CD14-positive monocyte (primary cell): ENCODE data around the gene TMEM59L. TPM values are rescaled to one million over a fixed set of nuclear protein-coding genes. Genes with fewer than 3 reads are reported as not detected.

Experiments used
- DNase-seq, 3 donors: peaks; one replicate each; pipeline ENCODE4 v3.0.0-alpha.2; 2011 to 2022
- H2AFZ ChIP-seq: 2 replicates; pipeline ENCODE4 v1.6.0; 2012; ENCODE audit warnings: mild to moderate bottlenecking, low read depth, low read length, inconsistent platforms; ENCODE audit not compliant: insufficient read depth, poor library complexity, severe bottlenecking
- H3K27ac ChIP-seq, 2 donors: 1 replicate in 1 of 2; 2 replicates in 1 of 2; pipeline ENCODE4 v1.5.1; 2012 to 2013; ENCODE audit warnings: low read length in 2 of 2, control low read depth in 1 of 2, inconsistent platforms in 1 of 2, low read depth in 1 of 2, mild to moderate bottlenecking in 1 of 2
- H3K27me3 ChIP-seq, 2 donors: one replicate each; pipeline versions ENCODE4 v1.6.0 to v1.6.1; 2011 to 2013; ENCODE audit warnings: low read length in 2 of 2; ENCODE audit not compliant: control insufficient read depth in 2 of 2, insufficient read depth in 2 of 2
- H3K36me3 ChIP-seq, 2 donors: replicated peaks in 1 of 2; 1 replicate in 1 of 2; 2 replicates in 1 of 2; pipeline versions ENCODE4 v1.5.1 to v1.6.1; 2012 to 2013; ENCODE audit warnings: low read length in 2 of 2, control low read depth in 1 of 2, inconsistent platforms in 1 of 2, mild to moderate bottlenecking in 1 of 2; ENCODE audit not compliant: insufficient read depth in 2 of 2, control insufficient read depth in 1 of 2
- H3K4me1 ChIP-seq, 2 donors: 1 replicate in 1 of 2; 2 replicates in 1 of 2; pipeline versions ENCODE4 v1.5.1 to v1.6.1; 2012 to 2013; ENCODE audit warnings: low read length in 2 of 2, control low read depth in 1 of 2, inconsistent platforms in 1 of 2, mild to moderate bottlenecking in 1 of 2, moderate library complexity in 1 of 2; ENCODE audit not compliant: insufficient read depth in 2 of 2, control insufficient read depth in 1 of 2
- H3K4me2 ChIP-seq: replicated peaks from 2 replicates; pipeline ENCODE3; 2012; ENCODE audit warnings: low read length, moderate library complexity, mild to moderate bottlenecking; ENCODE audit not compliant: poor library complexity, severe bottlenecking; ENCODE audit errors: extremely low read depth
- H3K4me3 ChIP-seq, 3 experiments: fragments of 200-600 bp in 1 of 3; sonication (generic) in 1 of 3; replicated peaks in 1 of 3; 1 replicate in 2 of 3; 2 replicates in 1 of 3; pipeline ENCODE4 v1.5.1; 2011 to 2013; ENCODE audit warnings: low read length in 3 of 3, mild to moderate bottlenecking in 3 of 3, control low read depth in 2 of 3, low read depth in 2 of 3, inconsistent platforms in 1 of 3, moderate library complexity in 1 of 3
- H3K79me2 ChIP-seq: 2 replicates; pipeline ENCODE4 v1.6.0; 2012; ENCODE audit warnings: mild to moderate bottlenecking, control low read depth, inconsistent platforms, low read length, moderate library complexity; ENCODE audit not compliant: insufficient read depth
- H3K9ac ChIP-seq: 2 replicates; pipeline ENCODE4 v1.6.0; 2017; ENCODE audit warnings: low read length, mild to moderate bottlenecking; ENCODE audit not compliant: insufficient read depth, poor library complexity, severe bottlenecking
- H3K9me3 ChIP-seq, 2 donors: replicated peaks in 1 of 2; 1 replicate in 1 of 2; 2 replicates in 1 of 2; pipeline versions ENCODE4 v1.5.1 to v1.6.1; 2012 to 2013; ENCODE audit warnings: low read length in 2 of 2, control low read depth in 1 of 2; ENCODE audit not compliant: control insufficient read depth in 1 of 2, insufficient read depth in 1 of 2
- H4K20me1 ChIP-seq: 2 replicates; pipeline ENCODE4 v1.6.0; 2012; ENCODE audit warnings: mild to moderate bottlenecking, low read length, control low read depth, moderate library complexity; ENCODE audit not compliant: insufficient read depth
- H3K27ac Mint-ChIP-seq, 7 donors: one replicate each; pipeline ENCODE4 v1.8.0; 2020; ENCODE audit warnings: mild to moderate bottlenecking in 7 of 7, mixed read lengths in 7 of 7, moderate library complexity in 6 of 7, inconsistent platforms in 2 of 7
- H3K27me3 Mint-ChIP-seq, 3 donors: one replicate each; pipeline ENCODE4 v1.8.0; 2021 to 2022; ENCODE audit warnings: low read depth in 3 of 3, mild to moderate bottlenecking in 3 of 3, mixed read lengths in 3 of 3, moderate library complexity in 3 of 3, inconsistent platforms in 1 of 3
- H3K36me3 Mint-ChIP-seq, 2 donors: one replicate each; pipeline ENCODE4 v1.8.0; 2020; ENCODE audit warnings: mixed read lengths in 2 of 2, inconsistent platforms in 1 of 2, mild to moderate bottlenecking in 1 of 2
- H3K4me1 Mint-ChIP-seq: one replicate; pipeline ENCODE4 v1.8.0; 2020; ENCODE audit warnings: mild to moderate bottlenecking, mixed read lengths
- H3K4me3 Mint-ChIP-seq, 2 donors: one replicate each; pipeline ENCODE4 v1.8.0; 2020; ENCODE audit warnings: mild to moderate bottlenecking in 2 of 2, mixed read lengths in 2 of 2, moderate library complexity in 1 of 2
- H3K9me3 Mint-ChIP-seq, 7 donors: one replicate each; pipeline ENCODE4 v1.8.0; 2020 to 2022; ENCODE audit warnings: mixed read lengths in 7 of 7, mild to moderate bottlenecking in 6 of 7, moderate library complexity in 6 of 7, inconsistent platforms in 2 of 7
- CTCF ChIP-seq: fragments of 200-600 bp; IDR thresholded peaks from one replicate; pipeline ENCODE4 v1.8.0; 2022; ENCODE audit warnings: antibody characterized with exemption, mild to moderate bottlenecking
- WGBS: methylation state at CpG from one replicate; pipeline ENCODE4 v1.1.5; 2013; ENCODE audit warnings: missing lambda C conversion rate; ENCODE audit not compliant: insufficient coverage; 5-methylcytosine and 5-hydroxymethylcytosine counted together
- intact Hi-C, 2 donors: fragments of 100-400 bp; cut with micrococcal nuclease; formaldehyde crosslinking; loops; one replicate each; pipeline versions ENCODE4 v1.15.0 to v1.15.1; 2023
- polyA plus RNA-seq, 3 donors: library from polyadenylated mRNA; depleted of rRNA in 1 of 3; unstranded in 2 of 3; stranded (reverse) in 1 of 3; fragments of 300-500 nt in 2 of 3; fragments of >200 nt in 1 of 3; fragmentation: Illumina TruSeq in 2 of 3; gene quantifications; 1 replicate in 2 of 3; 2 replicates in 1 of 3; pipeline ENCODE4 v1.2.3, GENCODE V29; 2012 to 2021

The TMEM59L gene
- polyA plus RNA-seq, 3 donors, result not detected

GRCh38 chr19:18644196-18645034 lies 31.7 kb downstream of the TMEM59L start:
- H3K27me3 ChIP-seq, result no peaks in the 10 kb centered on the region
- peak; percentile 61 to 68 (median 65) for DNase-seq
- H3K9me3 ChIP-seq, result no peaks in the 10 kb centered on the region
- H3K36me3 ChIP-seq, result no peaks in the 10 kb centered on the region
- Mint-ChIP-seq H3K27ac (peak overlapping the region in 6 of 7 donors; percentile 1 to 77 (median 54)), H3K36me3 (peaks cover 11 to 14% of the 10 kb centered on the region in 2 donors), H3K9me3 (peaks cover 0 to 2% (median 0%) of the 10 kb centered on the region in 7 donors), H3K27me3 (peaks cover 1 to 13% (median 11%) of the 10 kb centered on the region in 3 donors), H3K4me1 (peaks cover 32% of the 10 kb centered on the region), H3K4me3 (peak overlapping the region; percentile 71 to 79)
- intact Hi-C loops, result no loop called here
- H3K9ac ChIP-seq, result no peak overlapping the region
- 9% methylated on average over 7 of the region's 15 CpGs for WGBS
- H4K20me1 ChIP-seq, result peaks cover 47% of the 10 kb centered on the region
- H2AFZ ChIP-seq, result peak overlapping the region; percentile 56
- peak; percentile 45 for TF ChIP-seq CTCF
- peak overlapping the region; percentile 68 for H3K4me2 ChIP-seq
- peaks cover 17% of the 10 kb centered on the region for H3K79me2 ChIP-seq
- no peak overlapping the region for H3K27ac ChIP-seq
- peaks cover 21 to 25% of the 10 kb centered on the region in 2 donors for H3K4me1 ChIP-seq
- H3K4me3 ChIP-seq, result peak overlapping the region in 1 of 3 experiments; percentile 52

DNA sequence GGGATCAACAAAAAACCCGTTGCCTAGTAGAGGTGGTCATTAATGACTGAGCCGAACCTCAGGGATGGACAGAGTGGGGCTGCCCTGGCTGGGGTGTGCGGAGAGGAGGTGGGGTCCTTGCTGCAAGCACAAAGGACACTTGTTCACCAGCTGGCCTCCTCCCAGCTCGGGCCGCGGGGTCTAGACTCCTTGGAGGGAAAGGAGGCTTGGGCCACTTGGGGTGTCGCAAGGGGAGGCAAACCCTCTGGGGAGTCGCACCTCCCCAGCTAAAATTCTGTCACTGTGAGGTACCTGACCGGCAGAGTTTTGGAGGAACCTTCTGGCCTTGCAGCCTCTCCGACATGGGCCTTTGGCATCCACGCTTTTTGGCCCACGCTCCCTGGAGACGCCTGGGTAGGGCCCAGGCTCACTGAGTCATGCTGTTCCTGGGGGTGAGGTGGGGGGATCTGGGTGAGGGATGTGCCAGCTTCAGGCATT lies 32.4 kb downstream of the TMEM59L start:
- DNase-seq, result no peak
- Histone ChIP-seq H3K4me1 (peaks cover 28 to 32% of the 10 kb centered on the region in 2 donors), H2AFZ (peak overlapping the region; percentile 56), H3K27me3 (no peaks in the 10 kb centered on the region), H3K27ac (no peak overlapping the region), H3K36me3 (no peaks in the 10 kb centered on the region), H3K4me2 (peak overlapping the region; percentile 68), H3K9me3 (no peaks in the 10 kb centered on the region), H4K20me1 (peaks cover 53% of the 10 kb centered on the region), H3K4me3 (peak overlapping the region in 1 of 3 experiments; percentile 52), H3K79me2 (peaks cover 13% of the 10 kb centered on the region), H3K9ac (no peak overlapping the region)
- H3K4me3 Mint-ChIP-seq, result peak overlapping the region; percentile 71 to 79
- no peak for TF ChIP-seq CTCF
- H3K9me3 Mint-ChIP-seq, result peaks cover 0 to 2% (median 0%) of the 10 kb centered on the region in 7 donors
- intact Hi-C loops, result no loop called here
- WGBS, result 67% methylated on average over 8 of the region's 13 CpGs
- peaks cover 5 to 20% (median 14%) of the 10 kb centered on the region in 3 donors for H3K27me3 Mint-ChIP-seq
- peaks cover 13 to 15% of the 10 kb centered on the region in 2 donors for H3K36me3 Mint-ChIP-seq
- peak overlapping the region in 1 of 7 donors; percentile 77 for H3K27ac Mint-ChIP-seq
- H3K4me1 Mint-ChIP-seq, result peaks cover 35% of the 10 kb centered on the region
